Measurements from ENCODE around the gene TUBB8B.
"Not testable (repeated sequence)": the region's sequence is repeated elsewhere in the genome, so short reads cannot be mapped to it uniquely, and the experiment has no call there.

The TUBB8B gene

DNA sequence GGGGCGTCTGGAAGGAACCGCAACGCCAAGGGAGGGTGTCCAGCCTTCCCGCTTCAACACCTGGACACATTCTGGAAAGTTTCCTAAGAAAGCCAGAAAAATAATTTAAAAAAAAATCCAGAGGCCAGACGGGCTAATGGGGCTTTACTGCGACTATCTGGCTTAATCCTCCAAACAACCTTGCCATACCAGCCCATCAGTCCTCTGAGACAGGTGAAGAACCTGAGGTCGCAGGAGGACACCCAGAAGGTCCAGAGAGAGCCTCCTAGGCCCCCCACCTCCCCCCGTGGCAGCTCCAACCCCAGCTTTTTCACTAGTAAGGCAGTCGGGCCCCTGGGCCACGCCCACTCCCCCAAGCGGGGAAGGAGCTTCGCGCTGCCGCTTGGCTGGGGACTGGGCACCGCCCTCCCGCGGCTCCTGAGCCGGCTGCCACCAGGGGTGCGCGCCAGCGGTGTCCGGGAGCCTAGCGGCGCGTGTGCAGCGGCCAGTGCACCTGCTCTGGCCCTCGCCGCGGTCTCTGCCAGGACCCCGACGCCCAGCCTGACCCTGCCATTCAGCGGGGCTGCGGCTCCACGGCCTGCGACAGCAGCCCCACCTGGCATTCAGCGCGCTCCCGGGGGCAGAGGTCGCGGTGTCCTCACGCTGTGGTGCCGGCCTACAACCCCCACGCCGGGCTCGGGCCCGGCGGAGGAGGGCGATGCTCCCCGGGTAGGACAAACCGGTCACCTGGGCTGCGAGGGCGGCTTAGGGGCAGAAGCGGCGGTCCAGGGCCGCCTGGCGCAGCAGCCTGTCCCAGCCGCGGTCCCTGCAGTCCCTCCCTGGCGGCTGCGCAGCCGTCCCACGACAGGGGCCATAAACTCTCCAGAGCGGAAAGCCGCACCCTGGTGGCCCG lies 37.8 kb downstream of the TUBB8B start:
- DNase-seq = not testable (repeated sequence)

DNA sequence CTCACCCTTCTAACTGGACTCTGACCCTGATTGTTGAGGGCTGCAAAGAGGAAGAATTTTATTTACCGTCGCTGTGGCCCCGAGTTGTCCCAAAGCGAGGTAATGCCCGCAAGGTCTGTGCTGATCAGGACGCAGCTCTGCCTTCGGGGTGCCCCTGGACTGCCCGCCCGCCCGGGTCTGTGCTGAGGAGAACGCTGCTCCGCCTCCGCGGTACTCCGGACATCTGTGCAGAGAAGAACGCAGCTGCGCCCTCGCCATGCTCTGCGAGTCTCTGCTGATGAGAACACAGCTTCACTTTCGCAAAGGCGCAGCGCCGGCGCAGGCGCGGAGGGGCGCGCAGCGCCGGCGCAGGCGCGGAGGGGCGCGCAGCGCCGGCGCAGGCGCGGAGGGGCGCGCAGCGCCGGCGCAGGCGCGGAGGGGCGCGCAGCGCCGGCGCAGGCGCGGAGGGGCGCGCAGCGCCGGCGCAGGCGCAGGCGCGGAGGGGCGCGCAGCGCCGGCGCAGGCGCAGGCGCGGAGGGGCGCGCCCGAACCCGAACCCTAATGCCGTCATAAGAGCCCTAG lies 38.7 kb downstream of the TUBB8B start:
- not testable (repeated sequence) for DNase-seq

DNA sequence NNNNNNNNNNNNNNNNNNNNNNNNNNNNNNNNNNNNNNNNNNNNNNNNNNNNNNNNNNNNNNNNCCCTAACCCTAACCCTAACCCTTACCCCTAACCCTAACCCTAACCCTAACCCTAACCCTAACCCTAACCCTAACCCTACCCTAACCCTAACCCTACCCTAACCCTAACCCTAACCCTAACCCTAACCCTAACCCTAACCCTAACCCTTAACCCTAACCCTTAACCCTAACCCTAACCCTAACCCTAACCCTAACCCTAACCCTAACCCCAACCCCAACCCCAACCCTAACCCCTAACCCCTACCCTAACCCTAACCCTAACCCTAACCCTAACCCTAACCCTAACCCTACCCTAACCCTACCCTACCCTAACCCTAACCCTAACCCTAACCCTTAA lies 39.5 kb downstream of the TUBB8B start:
- not testable (repeated sequence) for DNase-seq

Data from fibroblast of skin of right biceps (primary cell).